ENCODE measurements around the gene ATP8B3.

Gene ATP8B3

DNA sequence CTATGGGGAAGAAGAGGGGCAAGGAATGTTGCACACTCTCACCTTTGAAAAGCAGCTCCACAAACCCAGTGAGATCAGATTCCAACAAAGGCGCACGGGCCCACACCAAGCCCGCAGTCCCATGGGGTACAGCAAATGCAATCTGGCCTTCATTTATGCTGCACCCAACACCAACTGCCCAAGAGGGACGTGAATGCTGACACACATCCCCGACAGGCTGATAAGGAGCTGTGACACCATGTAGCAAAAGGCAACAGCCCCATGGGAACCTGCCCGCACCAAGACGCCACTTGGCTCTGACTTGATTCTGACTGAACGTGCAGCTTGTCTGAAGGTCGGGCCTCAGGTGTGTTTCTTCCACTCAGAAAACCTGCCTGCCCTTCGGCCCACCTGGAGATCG lies 18.9 kb upstream of the ATP8B3 start:
- no peak for DNase-seq

DNA sequence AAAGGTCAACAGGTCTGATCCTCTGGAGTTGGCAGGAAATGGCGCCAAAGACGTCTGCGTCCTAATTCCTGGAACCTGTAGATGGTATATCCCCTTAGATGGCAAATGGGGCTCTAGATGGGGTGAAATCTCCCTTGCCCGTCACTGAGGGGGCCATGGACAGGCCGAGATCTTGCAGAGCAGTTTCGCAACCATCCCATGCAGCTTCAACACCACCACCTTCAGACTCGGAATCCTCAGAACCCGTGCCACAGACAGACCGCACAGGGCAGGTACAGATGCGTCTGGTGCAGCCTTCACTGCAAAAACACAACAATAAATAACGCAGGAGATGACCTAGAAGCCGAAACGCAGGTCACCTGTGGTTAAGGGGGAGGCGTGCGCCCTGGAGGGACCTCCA lies 18.5 kb upstream of the ATP8B3 start:
- no peak for DNase-seq

DNA sequence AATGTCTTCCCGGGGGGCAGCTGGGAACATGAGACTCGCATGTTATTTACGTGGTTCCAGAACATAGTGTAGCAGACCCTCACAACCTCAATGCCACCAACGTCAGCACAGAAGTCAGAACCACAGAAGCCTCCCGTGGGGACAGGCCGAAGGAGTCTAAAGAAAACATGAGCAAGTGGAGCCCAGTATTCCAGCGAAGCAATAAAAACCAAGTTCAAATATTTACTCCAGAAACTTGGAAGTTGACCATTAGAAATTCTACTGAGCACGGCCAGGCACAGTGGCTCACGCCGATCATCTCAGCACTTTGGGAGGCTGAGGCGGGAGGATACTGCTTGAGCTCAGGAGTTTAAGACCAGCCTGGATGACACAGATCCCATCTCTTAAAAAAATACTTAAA lies 17.9 kb upstream of the ATP8B3 start:
- DNase-seq = no peak

DNA sequence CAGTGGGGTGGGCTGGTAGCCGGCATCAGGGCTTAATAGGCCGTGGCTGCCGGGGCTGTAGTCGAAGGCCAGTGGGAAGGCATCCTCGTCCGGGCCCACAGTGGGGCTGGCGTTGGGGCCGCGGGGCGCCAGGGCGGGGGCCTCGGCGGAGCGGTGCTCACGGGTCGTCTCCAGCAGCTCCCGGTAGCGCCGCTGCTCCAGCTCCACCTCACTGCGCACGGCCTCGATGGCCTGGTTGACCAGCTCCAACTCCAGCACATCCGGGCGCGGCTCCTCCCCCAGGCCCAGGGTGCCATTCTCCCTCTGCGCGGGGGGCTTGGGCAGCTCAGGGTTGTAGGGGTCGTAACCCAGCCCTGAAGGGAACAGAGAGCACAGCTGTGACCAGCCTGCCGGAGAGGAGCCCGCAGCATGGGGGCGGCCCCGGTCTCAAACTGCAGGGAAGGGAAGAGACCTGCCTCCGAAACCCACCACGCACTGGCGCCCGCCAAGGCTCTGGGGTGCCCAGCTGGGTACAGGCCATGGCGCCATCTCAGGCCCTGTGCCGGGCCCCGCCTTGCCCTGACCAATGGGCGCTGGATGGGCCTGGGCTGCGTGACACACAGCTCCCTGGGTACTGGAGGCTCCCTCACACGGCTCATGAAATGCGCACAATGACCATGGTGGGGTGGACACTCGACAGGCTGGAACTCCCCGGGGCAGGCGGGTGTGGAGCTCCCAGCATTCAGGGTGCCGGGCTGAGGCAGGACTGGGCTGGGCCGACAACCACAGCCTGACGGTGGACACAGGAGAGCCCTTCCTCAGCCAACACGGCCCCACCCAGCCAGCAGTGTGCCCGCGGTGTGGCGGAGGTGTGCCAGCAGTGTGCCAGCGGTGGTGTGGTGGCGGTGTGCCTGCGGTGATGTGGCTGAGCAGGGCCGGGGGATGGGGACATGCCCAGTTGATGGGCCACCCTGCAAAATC lies 16.5 kb upstream of the ATP8B3 start:
- no peak for DNase-seq

DNA sequence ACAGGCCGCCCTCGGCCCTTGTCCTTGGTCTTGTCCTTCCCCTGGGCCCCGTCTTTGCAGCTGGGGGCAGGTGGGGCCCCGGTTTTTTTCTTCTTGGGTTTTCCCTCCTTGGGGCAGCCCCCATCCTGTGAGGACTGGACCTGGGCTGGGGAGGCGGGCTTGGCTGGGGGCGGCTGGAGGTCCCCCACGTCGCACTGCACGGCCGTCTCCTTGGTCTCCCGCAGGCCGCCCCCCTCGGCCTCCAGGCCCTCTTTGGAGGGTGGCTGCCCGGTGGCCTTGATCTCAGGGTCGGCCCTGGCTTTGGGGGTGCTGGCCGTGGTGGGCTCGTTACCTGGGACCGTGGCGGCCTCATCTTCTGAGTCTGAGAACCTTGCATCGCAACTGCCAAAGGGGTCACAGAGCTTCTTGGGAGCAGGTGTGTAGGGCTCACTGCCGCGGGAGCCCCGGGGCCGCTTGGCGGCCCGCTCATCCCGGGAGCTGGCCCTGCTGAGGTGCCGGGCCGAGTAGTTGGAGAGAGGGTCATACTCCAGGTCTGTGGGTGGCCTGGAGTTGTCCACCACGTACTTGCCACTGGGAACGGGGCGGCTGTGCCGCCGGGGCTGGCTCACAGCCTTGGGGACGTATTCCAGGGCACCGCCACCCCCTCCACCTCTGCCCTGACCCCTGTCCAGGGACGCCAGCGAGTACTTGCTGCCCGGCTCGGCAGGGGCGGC lies 15.6 kb upstream of the ATP8B3 start:
- no peak for DNase-seq

DNA sequence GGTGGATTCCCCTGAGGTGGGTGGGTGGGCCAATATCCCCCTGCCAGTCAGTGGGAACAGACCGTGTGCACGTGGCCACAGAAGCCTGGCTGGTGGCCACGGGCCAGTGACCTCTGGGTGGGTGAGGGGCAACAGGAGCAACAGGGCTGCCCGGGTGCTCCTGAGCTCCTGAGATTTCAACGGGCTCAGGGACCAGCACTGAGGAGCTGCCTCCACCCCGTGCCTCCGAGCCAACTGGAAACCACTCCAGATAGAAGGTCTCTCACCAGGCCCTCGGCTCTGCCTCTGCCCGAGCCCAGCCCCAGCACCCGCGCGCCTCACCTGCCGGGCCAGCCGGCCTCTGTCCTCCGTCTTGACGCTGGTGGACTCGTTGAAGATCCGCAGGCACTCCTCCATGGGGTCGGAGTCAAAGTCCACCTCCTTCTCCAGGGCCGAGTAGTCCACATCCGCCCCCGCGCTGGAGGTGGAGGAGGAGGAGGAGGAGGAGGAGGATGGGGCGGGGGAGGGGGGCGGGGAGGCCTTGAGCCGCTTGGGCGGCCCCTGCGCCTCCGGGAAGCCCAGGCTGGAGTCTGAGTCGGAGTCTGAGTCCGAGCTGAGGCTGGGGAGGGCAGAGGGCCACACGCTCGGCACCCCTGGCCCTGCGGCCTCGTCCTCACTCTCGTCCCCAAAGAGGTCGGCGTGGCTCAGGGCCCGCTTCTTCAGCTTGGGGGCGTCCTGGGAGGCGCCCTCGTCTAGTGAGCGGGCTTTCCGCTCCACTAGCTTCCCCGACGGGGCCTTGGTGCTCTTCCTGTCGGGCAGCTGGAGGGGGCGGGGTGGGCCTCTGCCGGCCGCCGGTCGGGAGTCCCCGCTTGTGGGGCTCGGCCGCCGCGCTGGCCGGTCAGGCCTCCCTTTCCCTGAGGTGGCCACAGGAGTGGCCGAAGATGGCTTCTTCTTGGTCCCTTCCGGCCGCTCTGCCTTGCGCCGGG lies 14.8 kb upstream of the ATP8B3 start:
- no peak for DNase-seq

DNA sequence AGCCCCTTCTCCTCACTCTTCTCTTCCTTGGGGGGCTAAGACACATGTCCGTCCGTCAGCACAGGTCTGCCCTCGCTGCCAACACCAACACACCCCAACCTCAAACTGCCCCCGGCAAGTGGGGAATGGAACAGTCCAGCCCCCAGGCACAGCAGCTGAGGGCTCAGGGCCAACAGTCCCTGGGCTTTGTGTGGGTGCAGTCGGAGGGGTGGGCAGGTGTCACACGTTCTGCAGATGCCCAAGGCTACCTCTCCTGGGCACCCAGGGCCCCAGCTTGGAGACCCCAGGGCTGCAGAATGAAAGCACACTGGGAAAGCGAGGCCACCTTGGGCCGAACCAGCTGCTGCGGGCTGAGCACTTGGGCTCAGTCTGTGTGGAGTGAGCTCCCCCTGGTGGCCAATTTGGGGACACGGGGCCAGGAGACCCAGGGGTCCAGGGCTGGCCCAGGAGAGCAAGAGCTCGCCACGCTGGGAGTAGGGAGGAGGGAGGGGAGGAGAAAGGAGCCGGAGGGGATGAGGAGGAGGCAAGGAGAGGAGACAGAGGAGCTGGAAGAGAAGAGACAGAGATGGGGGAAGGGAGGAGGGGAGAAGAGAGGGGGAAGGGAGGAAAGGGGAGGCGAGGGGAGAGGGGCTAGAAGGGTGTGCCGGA lies 14.0 kb upstream of the ATP8B3 start:
- DNase-seq = peak; percentile 77

DNA sequence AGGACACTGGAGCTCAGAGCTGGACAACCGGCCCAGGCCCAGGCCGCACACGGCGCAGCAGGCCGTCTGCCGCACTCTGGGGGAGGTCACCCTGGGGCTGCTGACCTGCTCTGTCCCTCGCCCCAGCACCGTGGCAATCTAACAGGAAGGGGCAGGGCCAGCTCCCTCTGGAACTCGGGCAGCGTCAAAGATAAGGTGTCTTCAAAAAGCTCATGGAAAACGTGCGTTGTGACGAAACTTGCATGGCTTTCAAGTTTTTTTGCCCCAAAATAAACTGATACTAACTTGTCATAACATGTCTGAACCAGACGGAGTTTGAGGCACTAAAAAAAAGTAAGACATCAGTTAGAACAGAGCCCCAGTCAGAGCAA lies 12.2 kb upstream of the ATP8B3 start:
- DNase-seq = no peak

DNA sequence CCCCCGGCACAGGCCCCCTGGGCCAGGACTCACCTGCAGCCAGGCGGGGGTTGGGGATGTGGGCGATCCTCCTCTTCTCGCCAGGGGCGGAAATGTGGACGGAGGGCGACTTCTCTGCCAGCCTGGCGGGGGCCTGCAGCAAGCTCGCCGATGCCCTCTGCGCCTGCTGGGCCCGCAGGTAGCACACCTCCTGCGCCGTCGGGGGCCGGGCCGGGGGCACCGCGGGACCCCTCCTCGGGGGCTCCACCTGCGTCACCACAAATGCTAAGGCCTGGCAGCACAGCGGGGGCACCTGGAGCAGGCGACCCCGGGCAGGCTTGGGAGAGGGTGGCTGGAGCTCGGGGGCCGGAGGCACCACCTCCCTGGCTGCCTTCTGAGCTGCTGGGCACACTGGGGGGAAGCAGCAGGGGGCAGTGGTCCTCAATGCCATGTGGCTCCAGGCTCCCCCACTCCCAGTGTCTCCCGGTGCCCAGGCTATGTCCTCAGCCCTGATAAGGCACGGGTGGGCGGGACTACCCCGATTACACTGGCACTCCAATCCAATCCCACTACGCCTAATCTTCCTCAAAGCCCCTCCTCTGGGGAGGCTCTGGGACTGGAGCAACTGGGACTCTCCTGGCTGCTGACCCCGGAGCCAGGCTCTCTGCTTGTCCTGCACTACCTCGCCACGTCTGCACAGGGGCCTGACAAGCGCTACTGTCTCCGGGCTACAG lies 11.6 kb upstream of the ATP8B3 start:
- DNase-seq = no peak

DNA sequence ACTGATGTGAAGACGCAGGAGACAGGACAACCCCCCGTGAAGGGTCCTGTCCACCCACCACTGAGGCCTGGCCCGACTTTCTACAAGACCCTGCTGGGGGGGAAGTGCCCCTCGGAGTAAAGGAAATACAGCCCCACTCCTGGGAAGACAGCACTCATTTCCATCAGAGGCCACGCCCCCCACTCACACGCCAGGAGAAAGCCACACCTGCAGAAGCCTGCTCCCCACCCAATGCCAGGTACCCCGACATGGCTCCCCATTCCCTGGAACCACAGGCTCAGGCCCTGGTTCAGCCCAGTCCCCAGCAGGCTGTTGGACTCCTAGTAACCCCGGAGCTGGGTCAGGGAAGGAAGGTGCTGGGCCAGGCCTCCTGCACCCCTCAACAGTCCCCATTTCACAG lies 10.9 kb upstream of the ATP8B3 start:
- no peak for DNase-seq

DNA sequence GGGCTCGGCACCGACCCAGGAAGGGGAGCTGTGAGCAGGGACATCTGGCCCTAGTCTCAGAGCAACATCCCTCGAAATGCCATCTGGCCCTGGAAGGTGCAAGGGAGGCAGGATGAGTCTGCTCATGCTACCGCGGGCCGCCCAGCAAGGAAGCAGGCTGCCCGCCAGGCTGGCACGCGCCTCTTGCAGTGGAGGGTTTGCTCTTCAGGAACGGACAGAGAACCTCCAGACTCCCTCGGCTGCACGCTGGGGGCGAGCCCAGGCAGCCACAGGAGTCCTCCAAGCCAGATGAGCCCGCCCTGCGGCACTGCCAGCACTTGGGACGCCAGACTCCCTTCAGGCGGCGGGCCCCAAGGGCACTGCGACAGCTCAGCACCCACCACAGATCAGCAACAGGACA lies 10.1 kb upstream of the ATP8B3 start:
- DNase-seq = no peak

DNA sequence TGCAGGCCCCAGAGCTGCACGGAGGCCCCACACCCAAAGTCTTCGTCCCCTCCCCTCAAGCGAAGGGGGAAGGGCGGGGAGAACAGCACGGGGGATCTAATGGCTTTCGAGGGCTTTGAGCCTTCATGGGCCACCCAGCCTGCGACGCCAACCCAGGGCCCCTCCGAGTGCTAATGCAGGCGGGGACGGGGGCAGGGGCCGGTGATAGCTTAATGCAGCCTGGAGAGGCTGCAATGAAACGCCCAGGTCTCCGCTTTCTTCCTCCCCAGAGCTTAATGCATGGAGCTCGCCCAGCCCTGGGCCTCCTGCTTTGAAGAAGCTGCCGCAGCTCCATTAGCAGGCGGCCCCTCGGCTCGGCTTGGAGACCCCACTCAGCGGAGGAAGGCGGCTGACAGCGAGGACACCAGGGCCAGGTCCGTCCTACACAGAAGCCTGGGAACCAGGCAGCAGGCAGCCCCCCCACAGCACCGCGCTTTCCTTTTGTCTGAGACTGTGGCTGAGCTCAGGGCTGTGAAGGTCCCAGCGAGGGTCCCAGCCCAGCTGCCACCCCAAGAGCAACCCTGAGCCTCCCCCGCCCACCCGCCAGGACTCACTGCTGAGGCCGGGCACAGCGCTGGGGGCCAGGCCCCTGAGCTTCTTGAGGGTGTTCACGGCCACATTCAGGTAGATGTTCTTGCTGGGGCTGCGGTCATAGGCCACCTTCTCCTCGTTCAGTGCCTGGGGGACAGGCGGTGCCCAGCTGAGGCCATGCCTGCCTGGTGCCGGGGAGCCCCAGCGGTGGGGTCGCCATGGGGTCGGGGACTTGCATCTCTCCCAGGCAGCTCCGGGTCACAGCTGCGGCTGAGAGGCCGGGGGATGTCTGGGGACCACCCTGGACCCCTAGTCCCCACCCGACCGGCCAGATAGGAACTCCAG lies 7.5 kb upstream of the ATP8B3 start:
- DNase-seq = no peak

DNA sequence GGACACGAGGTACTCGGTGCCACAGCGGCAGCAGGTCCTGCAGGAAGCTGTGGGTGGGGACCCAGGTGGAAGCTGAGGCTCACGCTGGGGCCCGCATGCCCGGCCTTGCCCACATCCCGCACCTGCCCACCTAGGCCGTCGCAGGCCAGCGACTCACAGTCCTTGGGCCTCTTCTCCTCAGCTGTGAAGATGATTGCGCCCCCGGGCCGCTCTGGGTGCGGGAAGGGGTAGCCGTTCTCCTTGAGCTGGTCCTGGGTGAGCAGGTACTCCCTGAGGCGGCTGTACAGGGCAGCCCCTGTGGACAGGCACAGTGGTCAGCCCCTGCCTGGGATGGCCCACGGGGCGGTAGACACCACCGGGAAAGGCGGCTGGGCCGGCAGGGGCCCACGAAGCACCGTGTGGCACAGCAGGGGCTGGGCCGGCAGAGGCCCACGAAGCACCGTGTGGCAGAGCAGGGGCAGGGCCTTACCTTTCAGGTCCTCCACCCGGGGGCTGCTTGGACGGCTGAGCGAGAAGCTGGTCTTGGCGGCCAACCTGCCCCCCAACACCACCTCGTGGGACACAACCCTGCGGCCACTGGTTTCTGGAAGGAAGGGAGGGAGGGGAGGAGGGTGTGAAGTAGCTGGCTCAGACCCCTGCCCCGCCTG lies 6.6 kb upstream of the ATP8B3 start:
- DNase-seq = no peak

DNA sequence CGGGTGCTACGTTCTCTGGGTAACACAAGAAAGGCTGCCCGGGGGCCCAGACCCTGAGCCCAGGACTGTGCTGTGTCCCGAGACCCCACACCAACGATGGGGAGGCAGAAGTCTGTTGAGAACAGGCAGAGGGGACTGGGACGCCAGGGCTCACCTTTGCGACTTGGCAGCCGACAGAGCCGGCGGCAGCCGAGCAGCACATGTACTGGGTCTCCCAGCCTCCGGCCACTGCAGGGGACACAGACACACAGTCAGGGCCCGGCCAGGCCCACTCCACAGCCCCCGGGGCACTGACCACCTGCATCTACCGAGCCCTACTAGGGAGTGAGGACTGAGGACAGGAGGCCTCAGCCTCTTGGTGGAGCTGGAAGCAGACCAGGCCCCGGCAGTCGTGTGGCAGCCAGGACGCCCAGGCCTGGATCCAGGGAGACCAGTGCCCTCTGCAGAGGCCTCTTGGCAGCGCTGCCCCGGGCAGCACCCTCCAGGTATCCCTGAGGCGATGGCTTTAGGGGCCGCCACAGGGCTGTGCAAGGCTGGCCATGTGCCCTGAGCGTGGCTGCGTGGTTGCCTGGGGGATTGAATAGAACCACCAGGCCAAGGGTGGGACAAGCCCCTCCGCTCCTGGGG lies 5.6 kb upstream of the ATP8B3 start:
- DNase-seq = no peak

DNA sequence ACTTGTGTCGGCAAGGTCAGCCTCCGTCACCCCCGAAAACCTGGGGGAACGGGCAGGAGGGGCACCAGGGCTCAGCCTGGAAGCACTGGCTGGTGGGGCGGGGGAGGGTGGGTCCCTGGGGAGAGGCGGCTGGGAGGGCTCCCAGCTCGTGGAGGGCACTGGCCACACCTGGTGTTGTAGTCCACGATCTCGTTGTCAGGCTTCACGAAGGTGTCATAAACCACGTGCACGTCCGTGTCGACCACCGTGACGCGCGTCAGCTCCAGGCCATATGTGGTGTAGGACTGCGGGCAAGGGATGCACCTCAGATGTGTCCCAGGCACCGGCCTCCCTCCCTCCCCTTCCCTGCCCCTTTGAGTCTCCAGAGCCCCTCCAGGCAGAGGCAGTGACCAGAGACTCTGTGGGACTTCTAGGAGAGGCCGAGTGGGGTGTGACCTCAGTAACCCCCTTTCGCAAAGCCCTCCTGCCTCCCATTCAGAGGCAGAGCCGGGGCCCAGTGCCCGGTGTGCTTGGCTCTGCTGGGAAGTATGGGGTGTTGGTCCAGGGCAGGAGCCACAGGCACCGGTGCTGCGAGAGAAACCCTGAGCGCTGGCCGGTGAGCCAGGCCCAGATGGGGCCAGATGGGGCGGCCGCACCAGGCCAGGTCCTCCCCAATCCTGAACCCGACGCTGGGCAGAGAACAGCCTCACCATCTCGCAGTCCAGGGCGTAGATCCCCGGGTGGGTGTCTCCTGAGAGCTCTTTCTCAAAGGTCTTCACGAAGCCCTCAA lies 4.6 kb upstream of the ATP8B3 start:
- no peak for DNase-seq

DNA sequence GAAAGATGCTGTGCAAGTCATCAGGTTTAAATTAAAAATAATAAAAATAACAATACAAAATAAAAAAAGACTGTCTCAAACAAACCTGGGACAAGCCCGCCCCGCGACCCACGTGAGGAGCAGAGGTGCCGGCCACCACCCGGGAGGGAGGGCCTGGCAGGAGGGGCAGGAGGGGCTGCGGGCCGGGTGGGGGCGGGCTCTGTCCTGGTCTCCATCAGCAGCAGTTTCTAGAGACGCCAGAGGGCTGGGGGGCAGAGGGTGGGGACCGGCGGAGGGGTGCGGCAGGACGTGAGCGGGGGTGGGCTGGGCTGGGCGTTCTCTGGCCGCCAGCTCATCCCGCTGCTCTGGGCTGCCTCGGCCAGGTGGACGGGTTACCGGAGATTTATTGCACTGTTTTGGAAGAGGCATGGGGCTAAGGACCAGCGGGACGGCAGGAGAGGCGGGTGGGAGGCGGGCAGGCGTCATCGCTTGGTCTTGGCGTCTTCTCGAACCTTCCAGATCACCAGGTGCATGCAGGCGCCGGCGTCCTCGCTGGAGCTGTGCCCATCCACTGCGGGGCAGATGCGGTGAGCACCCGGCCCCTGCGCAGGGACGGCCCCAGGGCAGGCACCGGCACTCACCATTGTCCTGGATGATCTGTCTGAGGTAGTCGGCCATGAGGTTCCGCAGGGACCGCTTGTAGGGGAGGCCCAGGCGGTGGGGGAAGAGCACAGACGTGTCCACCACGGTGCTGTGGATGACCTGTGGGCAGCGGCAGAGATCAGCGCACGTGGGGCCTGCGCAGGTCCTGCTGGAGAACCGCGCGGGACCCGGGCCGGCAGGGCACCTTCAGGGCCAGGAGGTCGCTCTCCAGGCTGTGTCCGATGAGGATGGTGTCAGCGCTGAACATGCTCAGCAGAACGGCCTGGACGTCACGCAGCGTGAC lies 3.8 kb upstream of the ATP8B3 start:
- DNase-seq = no peak

DNA sequence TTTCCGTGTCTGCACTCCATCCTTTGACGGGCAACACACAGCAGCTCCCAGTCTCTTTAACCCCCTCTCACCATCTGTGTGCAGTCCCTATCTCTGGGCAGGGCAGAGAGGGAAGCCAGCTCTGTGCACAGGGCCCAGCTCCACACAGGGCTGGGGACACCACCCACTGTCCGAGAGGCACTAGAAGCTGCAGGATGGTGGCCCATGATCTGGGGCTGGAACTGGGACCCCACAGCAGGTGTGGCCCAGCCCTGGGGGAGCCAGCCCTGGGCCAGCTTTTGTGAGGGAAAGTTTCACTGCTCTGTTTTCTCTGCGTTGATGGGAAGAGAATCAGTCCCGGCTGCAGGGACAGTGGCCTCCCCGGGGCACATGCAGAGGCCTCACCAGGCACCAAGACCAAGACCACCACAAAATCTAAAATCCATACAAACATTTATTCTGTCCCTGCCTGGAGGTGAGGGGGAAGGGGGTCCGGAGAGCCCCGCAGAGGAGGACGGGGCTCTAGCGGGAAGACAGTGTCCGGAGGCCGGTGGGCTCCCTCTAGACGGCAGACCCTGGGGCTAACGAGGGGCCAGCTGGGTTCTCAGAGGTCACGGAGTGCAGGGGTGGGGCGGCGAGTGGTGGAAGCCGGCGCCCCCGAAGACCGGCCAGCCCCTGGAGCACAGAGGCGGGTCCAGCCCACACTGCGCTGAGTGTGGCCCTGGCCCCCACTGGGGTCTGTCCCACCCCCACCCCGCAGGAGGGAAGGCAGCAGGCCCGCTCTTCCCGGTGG lies 2.9 kb upstream of the ATP8B3 start:
- DNase-seq = no peak

All from activated naive CD4-positive, alpha-beta T cell treated with anti-CD3 and anti-CD28 coated beads, Interleukin-2, amount 50 U/mL, for 16 hours (primary cell).